ENCODE results near the gene PRSS57. TPM values are rescaled to one million over a fixed set of nuclear protein-coding genes. Genes with fewer than 3 reads are reported as not detected.

Gene PRSS57
- total RNA-seq, 2 experiments from 2014 or later: not detected

DNA sequence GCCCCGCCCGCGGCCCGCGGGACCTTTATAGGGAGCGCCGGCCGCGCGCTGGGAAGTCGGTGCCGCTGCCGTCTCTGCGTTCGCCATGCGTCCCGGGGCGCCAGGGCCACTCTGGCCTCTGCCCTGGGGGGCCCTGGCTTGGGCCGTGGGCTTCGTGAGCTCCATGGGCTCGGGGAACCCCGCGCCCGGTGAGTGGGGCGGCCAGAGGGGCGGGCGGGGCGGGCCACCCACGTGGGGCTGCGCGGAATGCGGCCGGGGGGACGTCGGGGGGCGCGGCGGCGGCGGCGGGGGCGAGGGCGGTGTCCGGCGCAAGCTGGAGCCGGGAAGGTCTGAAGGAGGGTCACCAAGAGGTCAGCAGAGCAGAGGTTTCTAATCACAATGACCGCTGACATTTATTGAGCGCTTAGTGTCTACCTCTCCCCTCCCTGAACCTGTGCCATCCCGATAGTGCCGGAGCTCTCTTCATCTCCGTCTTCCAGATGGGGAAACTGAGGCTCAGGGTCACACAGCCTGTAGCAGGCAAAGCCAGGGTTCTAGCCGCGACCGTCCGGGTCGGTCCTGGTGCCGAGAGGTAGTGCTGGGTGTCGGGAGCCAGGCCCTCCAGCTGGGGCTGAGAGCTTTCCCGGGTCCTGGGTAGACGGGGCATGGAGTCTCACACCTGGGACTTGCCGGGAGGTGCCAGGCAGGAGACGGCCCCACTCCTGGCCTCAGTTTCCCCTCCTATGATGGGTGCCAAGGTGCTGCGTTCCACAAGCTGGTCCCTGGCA is 18.7 kb downstream of the PRSS57 start, which contains the start of gene FSTL3:
TSS of gene FSTL3 (plus strand) at position 54 of the 767 bp plus-strand sequence. CDS start at position 86, 32 bp downstream.
- Histone ChIP-seq H3K4me3 (ENCODE audit: low read depth, low read length, poor library complexity, severe bottlenecking) (no peak within 1 kb of the TSS), H3K4me2 (ENCODE audit: low read length) (no peak within 1 kb of the TSS), H3K36me3 (ENCODE audit: insufficient read depth, low read length) (no peaks in the 10 kb centered on the region), H3K79me2 (ENCODE audit: insufficient read depth, low read depth, low read length) (no peaks in the 10 kb centered on the region), H4K20me1 (ENCODE audit: insufficient read depth, low read length) (no peaks in the 10 kb centered on the region; the same call in 1 of the 2 replicates), H2AFZ (ENCODE audit: low read length) (no peak within 1 kb of the TSS), H3K9me2 (ENCODE audit: insufficient read depth, low read length) (no peaks in the 10 kb centered on the region), H3K27ac (ENCODE audit: low read depth, low read length, poor library complexity, severe bottlenecking) (no peak within 1 kb of the TSS), H3K4me1 (ENCODE audit: insufficient read depth, low read length, poor library complexity, severe bottlenecking) (peaks cover 10% of the 10 kb centered on the region), H3K9me3 (ENCODE audit: low read length) (no peaks in the 10 kb centered on the region)
- intact Hi-C loops (cut with micrococcal nuclease; ENCODE audit: unreplicated experiment): no loop called here
- TF ChIP-seq, protein P1, sequence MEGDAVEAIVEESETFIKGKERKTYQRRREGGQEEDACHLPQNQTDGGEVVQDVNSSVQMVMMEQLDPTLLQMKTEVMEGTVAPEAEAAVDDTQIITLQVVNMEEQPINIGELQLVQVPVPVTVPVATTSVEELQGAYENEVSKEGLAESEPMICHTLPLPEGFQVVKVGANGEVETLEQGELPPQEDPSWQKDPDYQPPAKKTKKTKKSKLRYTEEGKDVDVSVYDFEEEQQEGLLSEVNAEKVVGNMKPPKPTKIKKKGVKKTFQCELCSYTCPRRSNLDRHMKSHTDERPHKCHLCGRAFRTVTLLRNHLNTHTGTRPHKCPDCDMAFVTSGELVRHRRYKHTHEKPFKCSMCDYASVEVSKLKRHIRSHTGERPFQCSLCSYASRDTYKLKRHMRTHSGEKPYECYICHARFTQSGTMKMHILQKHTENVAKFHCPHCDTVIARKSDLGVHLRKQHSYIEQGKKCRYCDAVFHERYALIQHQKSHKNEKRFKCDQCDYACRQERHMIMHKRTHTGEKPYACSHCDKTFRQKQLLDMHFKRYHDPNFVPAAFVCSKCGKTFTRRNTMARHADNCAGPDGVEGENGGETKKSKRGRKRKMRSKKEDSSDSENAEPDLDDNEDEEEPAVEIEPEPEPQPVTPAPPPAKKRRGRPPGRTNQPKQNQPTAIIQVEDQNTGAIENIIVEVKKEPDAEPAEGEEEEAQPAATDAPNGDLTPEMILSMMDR (conservative IDR thresholded peaks at IDR 0.05; ENCODE audit: low read length): no peak
- no peak for TF ChIP-seq EZH2phosphoT487 (IDR thresholded peaks at IDR 0.05; ENCODE audit: borderline replicate concordance, low read depth, low read length)
- CTCF ChIA-PET (ENCODE audit: unreplicated experiment): no interaction called here
- BruUV-seq (replicated peaks): no TSS peak
- POLR2A ChIA-PET: no interaction called here
- no peak for DNase-seq (ENCODE audit: low spot score)

DNA sequence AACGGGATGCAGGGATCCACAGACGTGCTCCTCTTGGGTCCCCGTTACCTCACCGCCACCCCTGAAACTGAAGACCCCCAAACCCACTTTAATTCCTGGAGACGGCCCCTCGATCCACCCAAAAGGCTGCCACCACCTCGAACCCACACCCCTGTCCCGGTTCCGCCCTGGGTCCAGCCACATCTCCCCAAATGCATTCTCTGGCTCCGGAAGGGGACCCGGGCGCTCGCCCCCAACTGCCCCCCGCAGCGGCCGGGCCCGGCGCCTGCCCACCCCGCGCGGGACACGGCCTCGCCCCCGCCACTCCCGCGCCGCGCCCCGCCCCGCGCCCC is 19.3 kb downstream of the PRSS57 start:
- H4K20me1 ChIP-seq (ENCODE audit: insufficient read depth, low read length): no peaks in the 10 kb centered on the region; the same call in 1 of the 2 replicates
- DNase-seq (ENCODE audit: low spot score): no peak
- H3K79me2 ChIP-seq (ENCODE audit: insufficient read depth, low read depth, low read length): no peaks in the 10 kb centered on the region
- no peaks in the 10 kb centered on the region for H3K9me2 ChIP-seq (ENCODE audit: insufficient read depth, low read length)
- no TSS peak for BruUV-seq (replicated peaks)
- H3K4me3 ChIP-seq (ENCODE audit: low read depth, low read length, poor library complexity, severe bottlenecking): no peak overlapping the region
- H2AFZ ChIP-seq (ENCODE audit: low read length): no peak overlapping the region
- ChIA-PET CTCF (ENCODE audit: unreplicated experiment) (no interaction called here), POLR2A (no interaction called here)
- no peak overlapping the region for H3K27ac ChIP-seq (ENCODE audit: low read depth, low read length, poor library complexity, severe bottlenecking)
- no peaks in the 10 kb centered on the region for H3K36me3 ChIP-seq (ENCODE audit: insufficient read depth, low read length)
- intact Hi-C loops (cut with micrococcal nuclease; ENCODE audit: unreplicated experiment): no loop called here
- TF ChIP-seq, protein P1 (conservative IDR thresholded peaks at IDR 0.05; ENCODE audit: low read length): no peak
- TF ChIP-seq EZH2phosphoT487 (IDR thresholded peaks at IDR 0.05; ENCODE audit: borderline replicate concordance, low read depth, low read length): no peak
- H3K4me1 ChIP-seq (ENCODE audit: insufficient read depth, low read length, poor library complexity, severe bottlenecking): peaks cover 6% of the 10 kb centered on the region
- H3K4me2 ChIP-seq (ENCODE audit: low read length): no peak overlapping the region
- no peaks in the 10 kb centered on the region for H3K9me3 ChIP-seq (ENCODE audit: low read length)
